ENCODE results near the gene S100A3.

DNA sequence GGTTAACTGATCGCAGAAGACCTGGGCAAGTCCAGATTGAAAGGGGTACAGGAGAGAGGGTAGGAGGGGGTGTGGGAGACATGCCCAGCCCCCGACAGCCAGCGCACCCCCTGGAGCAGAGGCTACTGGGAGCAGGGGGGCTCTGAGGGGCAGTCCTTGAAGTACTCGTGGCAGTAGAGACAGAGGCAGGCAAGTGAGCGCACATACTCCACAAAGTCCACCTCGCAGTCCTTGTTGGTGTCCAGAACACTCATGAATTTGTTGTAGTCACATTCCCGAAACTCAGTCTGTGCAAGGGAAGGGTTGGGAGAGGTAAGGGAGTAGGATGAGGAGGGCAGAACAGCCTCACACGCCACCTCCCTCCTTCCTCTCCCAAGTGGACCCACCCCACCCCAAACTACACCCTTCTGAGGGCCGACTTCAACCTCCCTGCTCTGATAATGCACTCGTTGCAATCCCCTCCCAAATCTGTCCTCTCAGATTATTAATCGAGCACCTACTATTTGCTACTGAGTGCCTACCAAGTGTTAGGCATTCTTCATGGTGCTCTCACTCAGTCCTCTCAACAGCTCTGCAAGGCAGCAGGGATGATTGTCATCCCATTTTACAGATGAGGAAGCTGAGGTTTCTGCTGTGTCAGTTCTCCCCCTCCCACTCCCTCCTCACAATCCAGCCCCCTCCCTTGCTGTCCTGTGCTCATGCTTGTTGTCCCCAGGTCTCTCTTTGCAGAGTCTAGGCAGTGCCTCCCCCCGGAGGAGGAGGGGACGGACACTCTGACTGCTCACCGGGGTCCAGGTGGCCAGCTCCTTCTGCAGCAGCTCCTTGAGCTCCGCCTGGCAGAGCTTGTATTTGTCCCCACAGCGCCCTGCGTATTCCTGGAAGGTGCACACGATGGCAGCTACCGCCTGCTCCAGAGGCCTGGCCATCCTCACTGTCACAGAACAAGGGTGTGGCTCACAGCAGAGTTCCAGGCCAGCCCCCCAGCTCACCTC lies 1.2 kb downstream of the S100A3 start:
- TF ChIP-seq, protein P1, sequence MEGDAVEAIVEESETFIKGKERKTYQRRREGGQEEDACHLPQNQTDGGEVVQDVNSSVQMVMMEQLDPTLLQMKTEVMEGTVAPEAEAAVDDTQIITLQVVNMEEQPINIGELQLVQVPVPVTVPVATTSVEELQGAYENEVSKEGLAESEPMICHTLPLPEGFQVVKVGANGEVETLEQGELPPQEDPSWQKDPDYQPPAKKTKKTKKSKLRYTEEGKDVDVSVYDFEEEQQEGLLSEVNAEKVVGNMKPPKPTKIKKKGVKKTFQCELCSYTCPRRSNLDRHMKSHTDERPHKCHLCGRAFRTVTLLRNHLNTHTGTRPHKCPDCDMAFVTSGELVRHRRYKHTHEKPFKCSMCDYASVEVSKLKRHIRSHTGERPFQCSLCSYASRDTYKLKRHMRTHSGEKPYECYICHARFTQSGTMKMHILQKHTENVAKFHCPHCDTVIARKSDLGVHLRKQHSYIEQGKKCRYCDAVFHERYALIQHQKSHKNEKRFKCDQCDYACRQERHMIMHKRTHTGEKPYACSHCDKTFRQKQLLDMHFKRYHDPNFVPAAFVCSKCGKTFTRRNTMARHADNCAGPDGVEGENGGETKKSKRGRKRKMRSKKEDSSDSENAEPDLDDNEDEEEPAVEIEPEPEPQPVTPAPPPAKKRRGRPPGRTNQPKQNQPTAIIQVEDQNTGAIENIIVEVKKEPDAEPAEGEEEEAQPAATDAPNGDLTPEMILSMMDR (conservative IDR thresholded peaks at IDR 0.05), result no peak
- no peak for TF ChIP-seq EZH2 (IDR thresholded peaks at IDR 0.05; ENCODE audit: low read depth)
